IMR-90 (cell line): Measurements from ENCODE around the gene PPP1R3F. TPM values are rescaled to one million over a fixed set of nuclear protein-coding genes. Genes with fewer than 3 reads are reported as not detected.

Experiments
- ATAC-seq: fragments of 200-7000 bp; cut with Tn5 transposase; 2 replicates; pipeline ENCODE4 v1.9.1; 2020; ENCODE audit warnings: low read depth, mild to moderate bottlenecking, moderate library complexity
- BruUV-seq: library from RNA; stranded (reverse); fragments of 400-500 nt; replicated peaks from 2 replicates; lab custom pipeline; 2021; lab: Mats Ljungman, UMichigan
- CTCF ChIA-PET: fragments of 300-600 bp; formaldehyde crosslinking; extraction: SDS; loops from one replicate; lab custom pipeline; 2021; ENCODE audit warnings: antibody characterized with exemption; lab: Yijun Ruan, JAX
- POLR2A ChIA-PET: fragments of 300-600 bp; sonication (Branson Sonifier 250); formaldehyde crosslinking; loops from one replicate; lab custom pipeline; 2022; ENCODE audit warnings: antibody characterized with exemption; ENCODE audit not compliant: unreplicated experiment; lab: Charles Lee
- DNase-seq: peaks from one replicate; pipeline ENCODE4 v3.0.0; 2013
- H2AFZ ChIP-seq: replicated peaks from 2 replicates; pipeline ENCODE3; 2013; ENCODE audit warnings: low read length, mild to moderate bottlenecking; ENCODE audit not compliant: poor library complexity
- H2AK5ac ChIP-seq: 2 replicates; pipeline ENCODE4 v1.6.1; 2013; ENCODE audit warnings: low read depth, low read length, inconsistent platforms
- H2AK9ac ChIP-seq: replicated peaks from 2 replicates; pipeline ENCODE3; 2013; ENCODE audit warnings: mild to moderate bottlenecking, low read depth, low read length, moderate library complexity; ENCODE audit not compliant: poor library complexity
- H2BK120ac ChIP-seq: 2 replicates; pipeline ENCODE4 v1.6.1; 2013; ENCODE audit warnings: low read depth, low read length, inconsistent platforms
- H2BK15ac ChIP-seq: 3 replicates; pipeline ENCODE4 v1.6.1; 2013; ENCODE audit warnings: low read depth, low read length, inconsistent platforms
- H2BK20ac ChIP-seq: 2 replicates; pipeline ENCODE4 v1.6.1; 2013; ENCODE audit warnings: low read depth, mild to moderate bottlenecking, inconsistent platforms, low read length, moderate library complexity
- H2BK5ac ChIP-seq: 2 replicates; pipeline ENCODE4 v1.6.1; 2013; ENCODE audit warnings: mild to moderate bottlenecking, low read depth, low read length, inconsistent platforms; ENCODE audit not compliant: poor library complexity, severe bottlenecking
- H3K14ac ChIP-seq: replicated peaks from 2 replicates; pipeline ENCODE4 v1.6.1; 2013; ENCODE audit warnings: low read depth, low read length, inconsistent platforms
- H3K18ac ChIP-seq: 2 replicates; pipeline ENCODE4 v1.6.1; 2013; ENCODE audit warnings: low read depth, low read length, control low read depth
- H3K23ac ChIP-seq: 2 replicates; pipeline ENCODE4 v1.6.1; 2013; ENCODE audit warnings: low read depth, low read length, inconsistent platforms
- H3K27ac ChIP-seq: 2 replicates; pipeline ENCODE4 v1.5.1; 2013; ENCODE audit warnings: mild to moderate bottlenecking, control low read depth, low read length; ENCODE audit not compliant: insufficient read depth
- H3K27me3 ChIP-seq: 2 replicates; pipeline ENCODE4 v1.6.1; 2013; ENCODE audit warnings: low read length; ENCODE audit not compliant: control insufficient read depth, insufficient read depth
- H3K36me3 ChIP-seq: 2 replicates; pipeline ENCODE4 v1.6.1; 2013; ENCODE audit warnings: low read length, mixed read lengths; ENCODE audit not compliant: control insufficient read depth, insufficient read depth
- H3K4ac ChIP-seq: 2 replicates; pipeline ENCODE4 v1.6.1; 2013; ENCODE audit warnings: low read depth, low read length, inconsistent platforms
- H3K4me1 ChIP-seq: 2 replicates; pipeline ENCODE4 v1.6.1; 2013; ENCODE audit warnings: low read length, mixed read lengths; ENCODE audit not compliant: control insufficient read depth, insufficient read depth
- H3K4me2 ChIP-seq: 2 replicates; pipeline ENCODE4 v1.6.1; 2013; ENCODE audit warnings: low read depth, mild to moderate bottlenecking, control low read depth, low read length, moderate library complexity
- H3K4me3 ChIP-seq: 2 replicates; pipeline ENCODE4 v1.5.1; 2013; ENCODE audit warnings: low read depth, mild to moderate bottlenecking, control low read depth, low read length, moderate library complexity; ENCODE audit not compliant: insufficient read depth
- H3K56ac ChIP-seq: 2 replicates; pipeline ENCODE4 v1.6.1; 2013; ENCODE audit warnings: low read length, inconsistent platforms; ENCODE audit not compliant: insufficient read depth; ENCODE audit errors: extremely low read depth
- H3K79me1 ChIP-seq, 2 experiments: 2 replicates each; pipeline ENCODE4 v1.6.1; 2013; ENCODE audit warnings: low read length in 2 of 2, inconsistent platforms in 1 of 2, low read depth in 1 of 2
- H3K9ac ChIP-seq: 2 replicates; pipeline ENCODE4 v1.6.1; 2013; ENCODE audit warnings: low read depth, low read length, control low read depth
- H3K9me1 ChIP-seq: 2 replicates; pipeline ENCODE4 v1.6.1; 2013; ENCODE audit warnings: low read length, inconsistent platforms; ENCODE audit not compliant: insufficient read depth
- H3K9me3 ChIP-seq: 2 replicates; pipeline ENCODE4 v1.6.1; 2013; ENCODE audit warnings: low read length; ENCODE audit not compliant: control insufficient read depth, insufficient read depth
- H4K20me1 ChIP-seq: 2 replicates; pipeline ENCODE4 v1.6.1; 2013; ENCODE audit warnings: low read length, inconsistent platforms; ENCODE audit not compliant: insufficient read depth
- H4K5ac ChIP-seq: 2 replicates; pipeline ENCODE4 v1.6.1; 2013; ENCODE audit warnings: mild to moderate bottlenecking, low read depth, low read length, control low read depth
- H4K8ac ChIP-seq, 2 experiments: 2 replicates each; pipeline ENCODE4 v1.6.1; 2013; ENCODE audit warnings: low read depth in 2 of 2, low read length in 2 of 2, control low read depth in 1 of 2, inconsistent platforms in 1 of 2
- H4K91ac ChIP-seq: 2 replicates; pipeline ENCODE4 v1.6.1; 2013; ENCODE audit warnings: low read depth, low read length, inconsistent platforms; ENCODE audit not compliant: insufficient read depth
- BHLHE40 ChIP-seq: fragments of 150-350 bp; IDR thresholded peaks from 2 replicates; pipeline ENCODE4 v1.6.1; 2016; ENCODE audit warnings: mild to moderate bottlenecking, low read depth, low read length
- CEBPB ChIP-seq: IDR thresholded peaks from 2 replicates; pipeline ENCODE4 v1.6.1; 2012; ENCODE audit warnings: low read depth, low read length, improper control_type of control experiment
- CHD1 ChIP-seq: IDR thresholded peaks from 2 replicates; pipeline ENCODE4 v1.6.1; 2012; ENCODE audit warnings: low read depth, low read length, improper control_type of control experiment
- FOS ChIP-seq: fragments of 150-350 bp; IDR thresholded peaks from 2 replicates; pipeline ENCODE4 v1.6.1; 2016; ENCODE audit warnings: low read depth, low read length
- MAFK ChIP-seq: IDR thresholded peaks from 2 replicates; pipeline ENCODE4 v1.6.1; 2012; ENCODE audit warnings: low read depth, low read length, improper control_type of control experiment
- MAZ ChIP-seq: IDR thresholded peaks from 2 replicates; pipeline ENCODE4 v1.6.1; 2012; ENCODE audit warnings: low read depth, mild to moderate bottlenecking, low read length, improper control_type of control experiment, moderate library complexity, borderline replicate concordance
- MXI1 ChIP-seq: IDR thresholded peaks from 2 replicates; pipeline ENCODE4 v1.6.1; 2012; ENCODE audit warnings: low read depth, mild to moderate bottlenecking, low read length, moderate library complexity, borderline replicate concordance
- NFE2L2 ChIP-seq: fragments of 150-350 bp; IDR thresholded peaks from 2 replicates; pipeline ENCODE4 v1.6.1; 2016; ENCODE audit warnings: low read depth, mild to moderate bottlenecking, low read length
- POLR2A ChIP-seq: IDR thresholded peaks from 2 replicates; pipeline ENCODE4 v1.6.1; 2012; ENCODE audit warnings: mild to moderate bottlenecking, low read depth, low read length
- RAD21 ChIP-seq: IDR thresholded peaks from 2 replicates; pipeline ENCODE4 v1.6.1; 2012; ENCODE audit warnings: low read length, improper control_type of control experiment
- RCOR1 ChIP-seq: IDR thresholded peaks from 2 replicates; pipeline ENCODE4 v1.6.1; 2012; ENCODE audit warnings: mild to moderate bottlenecking, low read length, improper control_type of control experiment; ENCODE audit not compliant: insufficient replicate concordance
- RFX5 ChIP-seq: IDR thresholded peaks from 2 replicates; pipeline ENCODE4 v1.8.0; 2012; ENCODE audit warnings: low read depth, mild to moderate bottlenecking, low read length, moderate library complexity
- SMC3 ChIP-seq: fragments of 150-350 bp; IDR thresholded peaks from 2 replicates; pipeline ENCODE4 v1.6.1; 2016; ENCODE audit warnings: low read depth, mild to moderate bottlenecking, antibody characterized with exemption, low read length, moderate library complexity
- WGBS, 2 experiments: methylation state at CpG; one replicate each; pipeline versions ENCODE4 v1.1.5 to v1.1.7; 2013; ENCODE audit warnings: missing lambda C conversion rate in 2 of 2; ENCODE audit not compliant: insufficient read length in 1 of 2; ENCODE audit errors: extremely low coverage in 2 of 2; 5-methylcytosine and 5-hydroxymethylcytosine counted together
- dilution Hi-C: fragments of 300-500 bp; cut with HindIII; formaldehyde crosslinking; loops from one replicate; pipeline ENCODE4 v1.14.3; 2018; ENCODE audit warnings: low sequenced_read_pairs; ENCODE audit not compliant: unreplicated experiment
- in situ Hi-C: fragments of 300-500 bp; cut with MboI; formaldehyde crosslinking; loops from 3 replicates; pipeline ENCODE4 v1.14.3; 2019; ENCODE audit warnings: low sequenced_read_pairs, inconsistent platforms, mixed read lengths
- intact Hi-C: fragments of 100-400 bp; cut with micrococcal nuclease; formaldehyde crosslinking; loops from 2 replicates; pipeline ENCODE4 v1.10.0; 2022
- polyA plus RNA-seq, 3 experiments: library from polyadenylated mRNA; depleted of rRNA; stranded (reverse); fragments of >200 nt; gene quantifications; 2 replicates each; pipeline ENCODE4 v1.2.3, GENCODE V29; 2012; ENCODE audit warnings: low replicate concordance in 1 of 3
- total RNA-seq: library from RNA; depleted of rRNA; stranded (reverse); fragments of >200 nt; gene quantifications from 2 replicates; pipeline ENCODE4 v1.2.3, GENCODE V29; 2012
- TF ChIP-seq, protein P1 (sequence below): conservative IDR thresholded peaks from 2 replicates; pipeline ENCODE4 v1.5.1; 2012; ENCODE audit warnings: mild to moderate bottlenecking, low read depth, low read length, improper control_type of control experiment
- TF ChIP-seq, protein P2 (sequence below): fragments of 150-350 bp; IDR thresholded peaks from 2 replicates; pipeline ENCODE4 v1.6.1; 2017; ENCODE audit warnings: mild to moderate bottlenecking, antibody characterized with exemption, low read length, low read depth
- TF ChIP-seq, protein P3 (sequence below): fragments of 150-350 bp; IDR thresholded peaks from 2 replicates; pipeline ENCODE4 v1.6.1; 2016; ENCODE audit warnings: low read depth, mild to moderate bottlenecking, low read length, moderate library complexity, borderline replicate concordance

Gene PPP1R3F
- total and polyA plus RNA-seq, 2 of the 4 experiments (the other 2 are of a cell fraction) = 0.72 to 1.7 TPM

DNA sequence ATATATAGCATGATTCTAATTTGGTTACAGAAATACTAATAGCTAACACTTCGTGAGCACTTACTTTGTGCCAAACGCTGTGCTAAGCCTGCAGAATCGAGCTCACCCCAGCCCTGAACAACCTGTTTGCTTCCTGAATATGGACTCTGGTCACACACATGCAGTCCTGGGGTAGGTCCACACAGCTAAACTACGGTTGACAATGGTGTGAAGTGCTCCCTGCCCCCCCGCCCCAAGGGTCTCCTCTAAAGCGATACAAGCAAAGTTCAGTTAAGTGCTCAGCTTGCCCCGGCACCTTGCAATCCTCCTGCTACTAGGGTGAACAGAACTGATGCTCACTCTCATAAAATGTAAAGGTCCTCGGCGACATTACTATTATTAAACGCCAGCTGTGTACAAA lies 6.0 kb upstream of the PPP1R3F start:
- BruUV-seq = no TSS peak
- Histone ChIP-seq H2BK5ac (no peak overlapping the region), H3K4ac (no peak overlapping the region), H4K5ac (no peak overlapping the region), H4K20me1 (no peaks in the 10 kb centered on the region), H3K79me1 (no peaks in the 10 kb centered on the region), H3K9ac (no peak overlapping the region), H3K4me1 (no peaks in the 10 kb centered on the region), H3K36me3 (no peaks in the 10 kb centered on the region), H3K4me3 (no peak overlapping the region), H3K9me3 (peaks cover 1% of the 10 kb centered on the region; the same call in 1 of the 2 replicates), H2BK120ac (no peak overlapping the region), H3K4me2 (no peak overlapping the region), H4K91ac (no peak overlapping the region), H3K27me3 (peaks cover 6% of the 10 kb centered on the region; the same call in 1 of the 2 replicates), H3K23ac (no peak overlapping the region), H2BK20ac (no peak overlapping the region), H3K9me1 (no peaks in the 10 kb centered on the region), H3K56ac (no peak overlapping the region), H3K18ac (no peak overlapping the region), H2BK15ac (no peak overlapping the region), H4K8ac (no peak overlapping the region), H2AK5ac (no peak overlapping the region), H3K14ac (no peak overlapping the region), H3K27ac (no peak overlapping the region), H2AFZ (no peak overlapping the region), H2AK9ac (no peak overlapping the region)
- ChIA-PET POLR2A (no interaction called here), CTCF (no interaction called here)
- intact Hi-C loops = no loop called here
- dilution Hi-C loops = no loop called here
- 51% methylated on average over 3 of the region's 10 CpGs; no CpG with 5 or more reads in 1 of the 2 experiments for WGBS, 2 experiments
- ATAC-seq (no peak), DNase-seq (no peak)
- in situ Hi-C loops = no loop called here
- TF ChIP-seq FOS = no peak
- no peak for TF ChIP-seq RCOR1
- TF ChIP-seq MXI1 = no peak
- TF ChIP-seq, protein P1, sequence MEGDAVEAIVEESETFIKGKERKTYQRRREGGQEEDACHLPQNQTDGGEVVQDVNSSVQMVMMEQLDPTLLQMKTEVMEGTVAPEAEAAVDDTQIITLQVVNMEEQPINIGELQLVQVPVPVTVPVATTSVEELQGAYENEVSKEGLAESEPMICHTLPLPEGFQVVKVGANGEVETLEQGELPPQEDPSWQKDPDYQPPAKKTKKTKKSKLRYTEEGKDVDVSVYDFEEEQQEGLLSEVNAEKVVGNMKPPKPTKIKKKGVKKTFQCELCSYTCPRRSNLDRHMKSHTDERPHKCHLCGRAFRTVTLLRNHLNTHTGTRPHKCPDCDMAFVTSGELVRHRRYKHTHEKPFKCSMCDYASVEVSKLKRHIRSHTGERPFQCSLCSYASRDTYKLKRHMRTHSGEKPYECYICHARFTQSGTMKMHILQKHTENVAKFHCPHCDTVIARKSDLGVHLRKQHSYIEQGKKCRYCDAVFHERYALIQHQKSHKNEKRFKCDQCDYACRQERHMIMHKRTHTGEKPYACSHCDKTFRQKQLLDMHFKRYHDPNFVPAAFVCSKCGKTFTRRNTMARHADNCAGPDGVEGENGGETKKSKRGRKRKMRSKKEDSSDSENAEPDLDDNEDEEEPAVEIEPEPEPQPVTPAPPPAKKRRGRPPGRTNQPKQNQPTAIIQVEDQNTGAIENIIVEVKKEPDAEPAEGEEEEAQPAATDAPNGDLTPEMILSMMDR = no peak
- TF ChIP-seq CEBPB = no peak
- no peak for TF ChIP-seq RAD21
- no peak for TF ChIP-seq BHLHE40
- no peak for TF ChIP-seq RFX5
- TF ChIP-seq MAZ = no peak
- no peak for TF ChIP-seq SMC3
- TF ChIP-seq CHD1 = no peak
- TF ChIP-seq MAFK = no peak
- no peak for TF ChIP-seq POLR2A
- no peak for TF ChIP-seq NFE2L2
- TF ChIP-seq, protein P2, sequence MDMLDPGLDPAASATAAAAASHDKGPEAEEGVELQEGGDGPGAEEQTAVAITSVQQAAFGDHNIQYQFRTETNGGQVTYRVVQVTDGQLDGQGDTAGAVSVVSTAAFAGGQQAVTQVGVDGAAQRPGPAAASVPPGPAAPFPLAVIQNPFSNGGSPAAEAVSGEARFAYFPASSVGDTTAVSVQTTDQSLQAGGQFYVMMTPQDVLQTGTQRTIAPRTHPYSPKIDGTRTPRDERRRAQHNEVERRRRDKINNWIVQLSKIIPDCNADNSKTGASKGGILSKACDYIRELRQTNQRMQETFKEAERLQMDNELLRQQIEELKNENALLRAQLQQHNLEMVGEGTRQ = no peak
- TF ChIP-seq, protein P3, sequence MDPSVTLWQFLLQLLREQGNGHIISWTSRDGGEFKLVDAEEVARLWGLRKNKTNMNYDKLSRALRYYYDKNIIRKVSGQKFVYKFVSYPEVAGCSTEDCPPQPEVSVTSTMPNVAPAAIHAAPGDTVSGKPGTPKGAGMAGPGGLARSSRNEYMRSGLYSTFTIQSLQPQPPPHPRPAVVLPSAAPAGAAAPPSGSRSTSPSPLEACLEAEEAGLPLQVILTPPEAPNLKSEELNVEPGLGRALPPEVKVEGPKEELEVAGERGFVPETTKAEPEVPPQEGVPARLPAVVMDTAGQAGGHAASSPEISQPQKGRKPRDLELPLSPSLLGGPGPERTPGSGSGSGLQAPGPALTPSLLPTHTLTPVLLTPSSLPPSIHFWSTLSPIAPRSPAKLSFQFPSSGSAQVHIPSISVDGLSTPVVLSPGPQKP = no peak
